Activated CD8-positive, alpha-beta memory T cell treated with anti-CD3 and anti-CD28 coated beads for 24 hours (primary cell): ENCODE measurements around the gene NMUR1.

ENCODE experiments used
- DNase-seq: peaks from one replicate; pipeline ENCODE4 v3.0.0-alpha.2; 2020

Gene NMUR1

DNA sequence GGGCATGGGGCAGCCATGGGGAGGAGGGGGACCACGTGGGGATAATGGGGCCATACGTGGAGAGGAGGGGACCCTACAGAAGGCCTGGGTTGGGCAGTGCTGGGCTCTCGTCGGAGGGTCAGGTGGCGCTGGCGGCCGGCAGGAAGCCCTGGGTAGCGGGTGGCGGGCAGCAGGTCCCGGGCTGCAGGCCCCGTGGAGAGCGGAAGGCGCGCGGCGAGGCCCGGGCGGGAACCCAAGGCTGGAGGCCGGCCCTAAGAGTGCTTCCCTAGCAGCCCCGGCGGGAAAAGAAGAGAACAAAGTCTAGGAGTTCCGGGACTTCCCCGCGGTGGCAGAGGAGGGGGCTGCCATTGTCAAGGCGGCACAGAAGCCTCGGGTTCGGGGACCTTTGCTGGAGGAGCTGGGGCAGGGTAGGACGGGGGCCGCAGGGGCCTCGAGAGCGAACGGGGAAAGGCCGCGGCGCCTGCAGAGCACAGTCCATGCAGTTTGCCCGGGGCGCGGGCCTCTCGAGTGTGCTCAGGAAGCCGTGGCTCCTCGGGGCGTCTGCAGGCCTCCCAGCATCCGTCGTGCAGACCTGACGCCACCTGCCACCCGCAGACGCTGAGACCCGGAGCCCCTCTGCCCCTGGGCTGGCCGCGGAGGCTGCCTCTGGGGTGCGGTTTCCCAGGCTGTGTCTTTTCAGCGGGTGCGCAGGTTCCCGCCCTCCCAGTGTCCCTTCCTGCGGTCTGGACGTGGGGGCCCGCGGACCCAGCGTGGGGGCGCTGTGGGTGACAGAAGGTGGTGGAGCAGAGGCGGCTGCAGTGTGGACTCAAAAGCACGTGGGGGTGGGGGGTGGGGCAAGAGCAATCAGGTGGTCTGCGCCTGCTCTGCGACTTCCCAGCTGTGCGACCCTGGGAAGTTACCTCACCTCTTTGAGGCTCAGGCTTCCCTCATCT is 46.6 kb downstream of the NMUR1 start:
- peak; percentile 77 for DNase-seq

DNA sequence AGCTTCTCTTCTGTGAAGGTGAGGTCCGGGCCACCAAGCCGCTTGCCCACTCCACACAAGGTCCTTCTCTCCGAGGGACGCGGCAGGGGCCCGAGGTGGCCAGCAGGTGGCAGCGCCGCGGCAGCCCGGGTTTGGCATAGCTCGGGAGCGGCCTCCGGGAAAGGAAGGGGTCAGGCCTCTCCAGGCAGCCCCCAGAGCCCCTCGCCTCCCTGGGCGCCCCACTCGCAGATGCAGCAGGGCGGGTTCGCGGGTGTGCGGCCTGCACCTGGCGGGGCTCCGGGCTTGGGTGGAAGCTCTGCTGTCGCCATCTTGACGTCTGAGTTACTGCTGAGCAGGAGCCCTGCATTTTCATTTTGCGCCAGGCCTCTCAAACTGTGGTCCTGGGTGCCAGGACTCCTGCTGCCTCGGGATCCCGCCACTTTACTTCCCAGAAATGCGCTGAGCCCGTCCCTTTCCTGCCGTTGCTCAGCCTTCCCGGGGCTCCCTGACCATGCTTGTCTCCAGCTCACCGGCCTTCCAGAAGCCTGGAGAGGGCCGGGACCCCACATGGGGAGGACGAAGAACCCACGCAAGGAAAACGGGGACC is 47.3 kb downstream of the NMUR1 start:
- peak; percentile 92 for DNase-seq

DNA sequence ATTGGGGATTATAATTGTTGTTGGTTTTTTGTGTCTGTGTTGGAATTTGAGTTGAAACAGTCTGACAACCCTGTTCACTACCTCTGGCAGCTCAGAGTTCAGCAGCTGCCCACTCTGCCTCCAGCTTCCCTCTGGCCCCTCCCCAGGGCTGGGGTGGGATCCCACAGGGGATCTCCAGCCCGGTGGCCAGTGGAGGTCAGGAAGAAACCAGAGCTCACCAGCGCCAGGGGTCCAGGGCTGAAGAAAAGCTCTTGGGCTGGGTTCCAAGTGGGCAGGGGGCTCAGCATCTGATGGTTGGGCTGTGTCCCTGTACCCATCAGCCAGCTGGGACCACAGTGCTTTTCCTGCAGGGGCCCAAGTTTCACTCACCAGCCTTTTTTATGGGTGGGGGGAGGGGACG is 49.5 kb downstream of the NMUR1 start:
- peak; percentile 35 for DNase-seq

DNA sequence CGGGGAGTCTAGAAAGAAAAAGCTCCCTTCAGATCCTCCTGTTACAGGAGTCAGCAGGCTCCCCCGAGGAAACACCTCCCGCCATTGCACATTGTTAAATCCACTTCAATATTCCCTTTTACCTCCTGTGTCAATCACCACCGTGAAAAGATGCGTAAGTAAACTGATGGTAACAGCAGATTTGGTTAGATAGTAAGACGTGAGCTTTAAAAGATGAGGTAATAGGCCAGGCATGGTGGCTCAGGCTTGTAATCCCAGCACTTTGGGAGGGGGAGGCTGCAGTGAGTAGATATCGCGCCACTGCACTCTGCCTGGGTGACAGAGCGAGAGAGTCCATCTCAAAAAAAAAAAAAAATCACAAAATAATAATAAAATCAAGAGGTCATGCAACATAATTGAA is 50.8 kb downstream of the NMUR1 start:
- no peak for DNase-seq

DNA sequence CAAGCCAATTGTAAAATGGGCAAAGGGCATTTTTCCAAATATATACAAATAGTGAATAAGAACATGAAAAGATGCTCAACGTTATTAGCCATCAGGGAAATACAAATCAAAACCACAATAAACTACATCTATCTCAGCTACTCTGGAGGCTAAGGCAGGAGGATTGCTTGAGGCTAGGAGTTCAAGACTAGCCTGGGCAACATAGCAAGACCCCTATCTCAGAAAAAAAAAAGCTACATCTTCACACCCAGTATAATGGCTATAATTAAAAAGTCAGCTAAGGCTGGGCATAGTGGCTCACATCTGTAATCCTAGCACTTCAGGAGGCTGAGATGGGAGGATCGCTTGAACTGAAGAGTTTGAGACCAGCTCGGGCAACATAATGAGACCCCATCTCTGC is 53.3 kb downstream of the NMUR1 start:
- DNase-seq: no peak

DNA sequence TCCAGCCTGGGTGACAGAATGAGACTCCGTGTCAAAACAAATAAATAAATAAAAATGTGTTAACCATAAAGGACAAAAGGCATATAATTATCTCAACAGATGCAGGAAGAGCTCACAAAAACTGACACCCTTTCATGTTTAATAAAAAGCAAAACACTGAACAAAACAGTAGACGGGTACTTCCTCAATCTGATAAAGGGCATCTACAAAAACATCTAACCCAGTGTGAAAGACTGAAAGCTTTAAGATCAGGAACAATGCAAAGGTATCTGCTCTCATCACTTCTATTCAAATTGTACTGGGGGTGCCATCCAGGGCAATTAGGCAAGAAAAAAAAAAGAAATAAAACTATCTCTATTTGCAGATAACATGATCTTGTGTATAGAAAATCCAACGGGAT is 54.3 kb downstream of the NMUR1 start:
- DNase-seq: no peak
